Choroid plexus epithelial cell (primary cell): Measurements from ENCODE around the gene GPR42.

ENCODE experiments used
- DNase-seq: peaks from one replicate; pipeline ENCODE4 v3.0.0-alpha.2; 2010; ENCODE audit warnings: low read depth
- H3K4me3 ChIP-seq: 2 replicates; pipeline ENCODE4 v1.5.1; 2011; ENCODE audit warnings: low read depth, mild to moderate bottlenecking, control low read depth, low read length, moderate library complexity
- TF ChIP-seq, protein P1 (sequence below): conservative IDR thresholded peaks from 2 replicates; pipeline ENCODE4 v1.5.1; 2011; ENCODE audit warnings: low read depth, mild to moderate bottlenecking, control low read depth, inconsistent platforms, low read length, moderate library complexity

GPR42 gene

GRCh38 chr19:35351411-35352176 is 19.3 kb upstream of the GPR42 start:
- TF ChIP-seq, protein P1, sequence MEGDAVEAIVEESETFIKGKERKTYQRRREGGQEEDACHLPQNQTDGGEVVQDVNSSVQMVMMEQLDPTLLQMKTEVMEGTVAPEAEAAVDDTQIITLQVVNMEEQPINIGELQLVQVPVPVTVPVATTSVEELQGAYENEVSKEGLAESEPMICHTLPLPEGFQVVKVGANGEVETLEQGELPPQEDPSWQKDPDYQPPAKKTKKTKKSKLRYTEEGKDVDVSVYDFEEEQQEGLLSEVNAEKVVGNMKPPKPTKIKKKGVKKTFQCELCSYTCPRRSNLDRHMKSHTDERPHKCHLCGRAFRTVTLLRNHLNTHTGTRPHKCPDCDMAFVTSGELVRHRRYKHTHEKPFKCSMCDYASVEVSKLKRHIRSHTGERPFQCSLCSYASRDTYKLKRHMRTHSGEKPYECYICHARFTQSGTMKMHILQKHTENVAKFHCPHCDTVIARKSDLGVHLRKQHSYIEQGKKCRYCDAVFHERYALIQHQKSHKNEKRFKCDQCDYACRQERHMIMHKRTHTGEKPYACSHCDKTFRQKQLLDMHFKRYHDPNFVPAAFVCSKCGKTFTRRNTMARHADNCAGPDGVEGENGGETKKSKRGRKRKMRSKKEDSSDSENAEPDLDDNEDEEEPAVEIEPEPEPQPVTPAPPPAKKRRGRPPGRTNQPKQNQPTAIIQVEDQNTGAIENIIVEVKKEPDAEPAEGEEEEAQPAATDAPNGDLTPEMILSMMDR = no peak
- no peak for DNase-seq
- no peak overlapping the region for H3K4me3 ChIP-seq

GRCh38 chr19:35352177-35352447 is 18.8 kb upstream of the GPR42 start:
- no peak for DNase-seq
- no peak overlapping the region for H3K4me3 ChIP-seq
- TF ChIP-seq, protein P1 = no peak

DNA sequence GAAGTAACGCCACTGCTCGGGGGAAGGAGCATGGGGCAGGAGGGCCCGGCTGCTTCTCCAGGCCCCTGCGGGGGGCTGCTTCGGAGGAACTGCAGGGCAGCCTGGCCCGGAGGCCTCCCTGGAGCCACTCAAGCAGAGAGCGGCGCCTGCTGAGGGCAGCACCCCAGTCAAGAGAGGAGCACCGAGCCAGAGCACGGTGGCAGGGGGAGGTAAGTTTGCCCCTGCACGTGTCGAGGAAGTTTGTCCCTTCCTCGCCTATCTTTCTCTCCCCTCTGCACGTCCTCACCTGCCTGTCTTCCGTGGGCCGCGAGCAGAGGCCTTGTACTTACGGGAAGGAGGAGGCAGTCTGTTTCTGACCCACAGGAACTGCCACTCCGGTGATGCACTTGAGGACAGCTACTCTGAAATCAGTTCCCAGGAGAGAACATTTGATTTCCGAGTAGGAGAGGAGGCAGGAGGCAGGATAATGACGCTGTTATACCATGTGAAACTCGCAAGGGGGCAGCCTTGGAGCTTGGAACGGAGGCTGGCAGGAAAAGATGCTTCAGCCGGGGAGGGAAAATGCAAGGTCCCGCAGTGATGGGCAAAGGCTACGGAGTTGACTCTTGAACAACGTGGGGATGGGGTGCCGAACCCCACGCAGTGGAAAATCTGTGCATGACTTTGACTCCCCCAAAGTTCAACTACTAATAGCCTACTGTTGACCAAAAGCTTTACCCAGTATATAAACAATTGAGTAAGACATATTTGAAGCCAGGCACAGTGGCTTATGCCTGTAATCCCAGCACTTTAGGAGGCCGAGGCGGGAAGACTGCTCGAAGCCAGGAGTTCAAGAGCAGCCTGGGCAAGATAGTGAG is 18.2 kb upstream of the GPR42 start:
- TF ChIP-seq, protein P1 = peak; percentile 92
- no peak overlapping the region for H3K4me3 ChIP-seq
- DNase-seq = peak; percentile 91

- no peak overlapping the region for H3K4me3 ChIP-seq
- TF ChIP-seq, protein P1 = peak; percentile 50
- peak; percentile 96 for DNase-seq
These were observed 17.2 kb upstream of the GPR42 start for GRCh38 chr19:35353635-35354034.

DNA sequence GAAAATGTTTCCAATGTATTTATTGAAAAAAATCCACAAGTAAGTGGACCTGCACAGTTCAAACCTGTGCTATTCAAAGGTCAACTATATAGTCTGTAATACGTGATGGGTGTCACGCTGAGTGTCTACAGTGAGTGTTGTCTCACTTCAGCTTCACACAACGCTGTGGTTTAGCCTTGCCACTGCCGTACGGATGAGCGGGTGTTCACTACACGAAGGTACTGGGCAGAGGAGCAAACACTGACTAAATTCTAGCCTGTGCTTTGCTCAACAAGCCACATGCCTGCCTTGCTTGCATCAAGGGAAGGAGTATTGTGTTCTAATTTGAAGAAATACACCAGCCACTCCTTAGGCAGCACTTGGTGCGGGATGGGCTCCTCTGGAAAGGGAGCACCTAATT is 16.0 kb upstream of the GPR42 start:
- TF ChIP-seq, protein P1 = no peak
- H3K4me3 ChIP-seq = no peak overlapping the region
- no peak for DNase-seq

GRCh38 chr19:35355791-35356460 is 14.9 kb upstream of the GPR42 start:
- DNase-seq = peak; percentile 76
- H3K4me3 ChIP-seq = no peak overlapping the region
- TF ChIP-seq, protein P1 = no peak
